ENCODE data around the gene BCL2. TPM values are rescaled to one million over a fixed set of nuclear protein-coding genes. Genes with fewer than 3 reads are reported as not detected.

BCL2 gene
- polyA plus RNA-seq, 4 donors = 23.3 to 28.8 (median 27.1) TPM

DNA sequence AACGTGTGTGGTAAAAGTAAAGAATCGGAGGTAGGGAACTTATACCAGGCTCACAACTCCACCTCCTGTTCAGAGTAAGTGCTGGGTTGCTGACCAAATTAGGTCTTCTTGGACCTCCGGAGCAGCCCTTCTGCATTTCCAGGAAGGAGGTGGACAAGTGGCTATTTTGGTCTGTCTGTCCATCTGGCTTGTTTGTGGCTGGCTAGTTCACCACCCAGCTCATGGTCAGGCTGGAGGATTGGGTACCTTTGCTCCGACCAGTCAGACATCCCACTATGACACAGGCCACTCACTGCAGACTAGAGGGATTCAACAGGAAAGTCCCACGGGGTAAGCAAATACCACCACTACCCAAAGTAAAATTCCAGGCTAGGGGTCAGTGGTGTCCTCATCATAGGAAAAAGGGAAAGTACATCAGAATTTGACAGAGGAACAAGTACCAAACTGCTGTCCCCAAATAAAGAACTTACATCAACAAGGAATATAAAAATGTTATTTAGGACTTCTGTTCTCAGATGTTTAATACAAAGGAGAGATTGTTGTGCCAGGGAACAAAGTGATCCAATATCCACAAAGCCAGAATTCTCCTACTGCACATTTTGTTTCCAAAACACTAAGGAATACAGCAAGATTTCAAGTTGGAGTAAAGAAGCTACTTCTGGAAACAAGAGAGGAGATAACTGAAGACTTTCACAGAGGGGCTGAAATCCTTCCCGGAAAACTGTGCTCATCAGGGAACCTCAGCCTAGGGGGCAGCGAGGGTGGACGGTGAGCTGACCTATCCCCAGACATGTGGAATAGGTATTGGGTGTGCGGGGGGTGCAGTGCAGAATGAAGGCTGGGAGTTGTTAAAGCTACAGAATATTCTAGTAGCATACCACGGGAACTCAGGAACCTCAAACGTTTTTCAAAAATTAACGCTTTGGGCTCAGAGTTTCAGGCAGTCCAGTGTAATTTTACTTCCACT is 56.9 kb downstream of the BCL2 start:
- no peak for DNase-seq (ENCODE audit: low read depth in 4 of 4, low spot score in 3 of 4)

GRCh38 chr18:63261029-63261428 is 58.5 kb downstream of the BCL2 start:
- DNase-seq (ENCODE audit: low read depth in 4 of 4, low spot score in 3 of 4) = no peak

DNA sequence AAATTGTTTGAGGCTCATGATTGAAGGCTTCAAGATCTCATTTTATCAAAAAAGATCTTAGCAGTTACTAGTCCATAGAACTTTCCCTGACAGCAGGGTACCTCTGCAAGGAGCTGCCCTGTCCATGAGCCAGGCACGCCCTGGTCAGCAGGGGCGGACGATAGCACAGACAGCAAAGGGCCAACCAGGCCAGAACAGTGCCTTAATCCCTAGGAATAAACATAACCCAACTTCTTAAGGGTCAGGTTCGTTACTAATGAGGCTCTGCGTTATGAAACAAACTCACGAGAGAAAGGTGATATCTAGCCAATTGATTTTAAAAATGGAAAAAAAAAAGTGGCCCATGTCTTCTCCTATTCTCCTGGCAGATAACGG is 59.2 kb downstream of the BCL2 start:
- DNase-seq (ENCODE audit: low read depth in 4 of 4, low spot score in 3 of 4) = no peak

DNA sequence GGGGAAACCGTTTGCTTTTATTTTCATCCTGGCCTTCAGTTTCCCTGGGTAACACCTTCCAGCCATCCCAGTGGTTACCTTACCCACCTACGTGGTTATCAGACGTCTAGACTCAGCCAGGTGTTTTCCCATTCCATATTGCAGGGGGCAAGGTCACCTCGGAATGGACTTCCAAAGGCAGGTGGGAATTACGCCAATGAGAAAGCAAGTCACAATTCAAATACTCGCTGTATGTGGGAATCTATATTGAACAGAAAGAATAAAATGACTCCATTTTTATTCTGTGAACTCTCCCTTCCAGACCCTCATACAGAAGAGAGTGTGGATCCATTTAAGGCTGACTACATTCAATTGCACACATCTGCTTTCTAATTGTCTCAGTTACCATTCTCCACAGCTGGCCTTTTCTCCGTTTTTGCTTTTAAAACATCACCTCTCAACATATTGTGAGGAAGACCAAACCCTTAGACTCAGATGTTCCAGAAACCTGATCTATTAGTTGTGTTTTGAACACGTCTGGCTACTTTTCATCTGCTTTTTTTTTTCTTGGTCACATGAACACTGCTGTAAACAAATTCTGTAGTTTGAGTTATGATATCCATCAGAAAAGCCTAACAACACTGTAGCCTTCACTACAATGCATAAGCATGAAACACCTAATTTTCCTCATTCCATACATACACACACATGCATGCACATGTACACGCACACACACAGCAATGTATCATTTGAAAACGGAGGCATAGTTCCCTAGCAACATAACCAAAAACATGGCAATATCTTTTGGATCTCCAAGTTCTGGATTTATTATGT is 59.8 kb downstream of the BCL2 start:
- no peak for DNase-seq (ENCODE audit: low read depth in 4 of 4, low spot score in 3 of 4)

GRCh38 chr18:63258749-63259566 is 60.6 kb downstream of the BCL2 start:
- DNase-seq (ENCODE audit: low read depth in 4 of 4, low spot score in 3 of 4) = no peak

DNA sequence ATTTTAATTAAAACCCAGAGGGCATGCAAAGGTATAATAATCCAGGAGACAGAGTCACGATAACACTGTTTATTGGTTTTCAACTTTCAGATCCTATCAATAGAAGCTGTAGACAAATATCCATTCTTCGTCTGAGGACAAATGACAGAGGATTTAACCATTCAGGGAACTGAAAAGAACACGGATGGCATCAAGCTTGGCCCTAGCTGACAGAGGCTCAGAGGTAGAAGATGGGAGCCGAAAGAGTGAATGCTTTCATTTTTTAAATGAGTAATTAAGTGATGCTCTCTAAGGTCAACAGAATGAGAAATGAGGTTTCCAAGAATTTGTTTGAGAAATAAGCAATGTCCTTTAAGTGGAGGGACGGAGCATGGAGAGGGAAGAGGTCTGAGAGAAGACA is 62.1 kb downstream of the BCL2 start:
- DNase-seq (ENCODE audit: low read depth in 4 of 4, low spot score in 3 of 4) = no peak

- DNase-seq (ENCODE audit: low read depth in 4 of 4, low spot score in 3 of 4) = no peak
Measured at GRCh38 chr18:63255435-63255834, 64.1 kb downstream of the BCL2 start.

DNA sequence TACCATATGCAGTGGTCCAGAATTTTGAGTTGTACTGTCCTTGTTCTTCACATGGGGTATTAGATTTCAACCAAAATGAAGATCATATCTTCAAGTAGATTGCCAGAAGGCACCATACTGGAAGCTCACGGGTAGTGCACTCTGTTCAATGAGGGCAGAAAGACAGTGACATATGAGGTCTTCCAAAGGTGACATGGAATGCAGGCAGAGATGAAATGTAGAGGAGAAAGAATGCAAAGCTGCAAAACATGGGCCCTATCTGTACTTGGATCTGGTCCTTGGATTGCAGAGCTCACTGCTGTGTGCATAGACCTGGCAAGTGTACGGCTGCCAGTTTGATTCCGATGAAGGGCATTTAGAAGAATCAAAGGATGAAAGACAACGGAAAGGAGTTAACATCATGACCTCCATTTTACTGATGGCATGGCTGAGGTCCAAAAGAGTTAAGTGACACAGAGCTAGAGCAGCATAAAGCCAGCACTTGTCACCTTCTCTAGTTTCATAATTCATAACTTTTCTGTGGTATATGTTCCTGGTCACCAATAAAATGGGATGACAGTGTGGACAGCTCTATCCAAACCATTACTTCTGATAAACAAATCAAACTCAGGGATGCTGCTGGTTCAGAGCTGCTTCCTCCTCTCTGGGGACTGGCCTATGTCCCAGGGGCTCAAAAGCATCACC is 64.7 kb downstream of the BCL2 start:
- no peak for DNase-seq (ENCODE audit: low read depth in 4 of 4, low spot score in 3 of 4)

DNA sequence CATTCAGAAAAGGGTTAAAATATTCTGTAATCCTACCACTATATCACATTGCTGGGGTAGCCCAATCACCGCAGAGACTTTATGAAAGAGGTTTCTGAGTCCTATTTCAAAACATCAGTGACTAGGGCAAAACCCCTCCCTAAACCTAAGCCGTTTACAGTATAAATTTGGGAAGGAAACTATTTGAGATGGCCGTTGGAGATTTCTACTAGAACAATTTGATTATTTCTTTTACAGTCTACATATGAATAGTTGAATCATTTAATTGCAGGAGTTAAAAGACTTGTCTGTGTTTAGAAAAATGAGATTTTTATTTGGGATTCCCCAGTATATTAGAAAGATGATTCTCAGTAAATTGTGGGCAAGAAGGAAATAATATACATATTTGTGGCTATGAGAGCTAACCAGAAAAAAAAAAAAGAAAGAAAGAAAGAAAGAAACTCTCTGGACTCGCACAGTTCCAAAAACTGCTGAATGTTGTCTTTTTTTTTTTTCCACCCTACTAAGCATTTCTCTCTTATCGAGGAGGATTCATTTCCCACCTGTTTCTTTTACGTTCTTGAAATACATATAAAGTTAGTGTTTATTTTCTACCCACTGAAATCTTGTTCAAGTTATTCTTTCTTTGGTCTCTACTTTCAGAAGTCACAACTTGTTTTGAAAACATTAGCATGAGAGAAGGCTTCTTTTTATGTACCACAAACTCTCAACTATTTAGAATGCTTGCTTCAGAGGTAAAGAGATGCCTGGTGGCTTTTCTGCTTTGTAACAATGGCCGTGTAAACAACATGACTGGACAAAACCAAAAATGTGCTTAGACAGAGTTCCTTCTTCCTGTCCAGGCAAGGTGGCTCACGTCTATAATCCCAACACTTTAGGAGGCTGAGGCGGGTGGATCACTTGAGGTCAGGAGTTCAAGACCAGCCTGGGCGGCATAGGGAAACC is 65.9 kb downstream of the BCL2 start:
- DNase-seq (ENCODE audit: low read depth in 4 of 4, low spot score in 3 of 4) = no peak

GRCh38 chr18:63253014-63253413 is 66.6 kb downstream of the BCL2 start:
- DNase-seq (ENCODE audit: low read depth in 4 of 4, low spot score in 3 of 4) = no peak

GRCh38 chr18:63249771-63250170 is 69.8 kb downstream of the BCL2 start:
- no peak for DNase-seq (ENCODE audit: low read depth in 4 of 4, low spot score in 3 of 4)

GRCh38 chr18:63247926-63248325 is 71.6 kb downstream of the BCL2 start:
- DNase-seq (ENCODE audit: low read depth in 4 of 4, low spot score in 3 of 4) = no peak

- no peak for DNase-seq (ENCODE audit: low read depth in 4 of 4, low spot score in 3 of 4)
Measured at GRCh38 chr18:63247506-63247905, 72.1 kb downstream of the BCL2 start.

GRCh38 chr18:63245600-63245999 is 74.0 kb downstream of the BCL2 start:
- no peak for DNase-seq (ENCODE audit: low read depth in 4 of 4, low spot score in 3 of 4)

- no peak for DNase-seq (ENCODE audit: low read depth in 4 of 4, low spot score in 3 of 4)
Measured at GRCh38 chr18:63244607-63245006, 75.0 kb downstream of the BCL2 start.

- DNase-seq (ENCODE audit: low read depth in 4 of 4, low spot score in 3 of 4) = no peak
Measured at GRCh38 chr18:63241760-63242159, 77.8 kb downstream of the BCL2 start.

DNA sequence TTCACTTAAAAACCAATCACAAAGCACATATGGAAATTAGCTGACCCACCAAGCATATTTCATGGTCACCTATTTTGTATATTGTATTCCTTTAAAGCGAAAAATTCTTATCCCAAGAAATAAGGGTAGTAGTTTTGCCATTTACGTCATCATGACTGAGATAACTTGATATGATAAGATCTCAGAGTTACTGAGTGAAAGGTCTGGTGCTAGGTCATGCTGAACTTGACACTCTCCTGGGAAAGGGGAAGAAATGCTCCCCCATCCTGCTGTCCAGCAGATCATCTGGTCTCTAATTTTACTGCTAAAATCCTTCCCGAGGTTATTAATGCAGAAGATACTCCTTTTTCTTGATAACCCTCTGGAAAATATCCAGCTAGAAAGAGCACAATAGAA is 78.3 kb downstream of the BCL2 start:
- no peak for DNase-seq (ENCODE audit: low read depth in 4 of 4, low spot score in 3 of 4)

DNA sequence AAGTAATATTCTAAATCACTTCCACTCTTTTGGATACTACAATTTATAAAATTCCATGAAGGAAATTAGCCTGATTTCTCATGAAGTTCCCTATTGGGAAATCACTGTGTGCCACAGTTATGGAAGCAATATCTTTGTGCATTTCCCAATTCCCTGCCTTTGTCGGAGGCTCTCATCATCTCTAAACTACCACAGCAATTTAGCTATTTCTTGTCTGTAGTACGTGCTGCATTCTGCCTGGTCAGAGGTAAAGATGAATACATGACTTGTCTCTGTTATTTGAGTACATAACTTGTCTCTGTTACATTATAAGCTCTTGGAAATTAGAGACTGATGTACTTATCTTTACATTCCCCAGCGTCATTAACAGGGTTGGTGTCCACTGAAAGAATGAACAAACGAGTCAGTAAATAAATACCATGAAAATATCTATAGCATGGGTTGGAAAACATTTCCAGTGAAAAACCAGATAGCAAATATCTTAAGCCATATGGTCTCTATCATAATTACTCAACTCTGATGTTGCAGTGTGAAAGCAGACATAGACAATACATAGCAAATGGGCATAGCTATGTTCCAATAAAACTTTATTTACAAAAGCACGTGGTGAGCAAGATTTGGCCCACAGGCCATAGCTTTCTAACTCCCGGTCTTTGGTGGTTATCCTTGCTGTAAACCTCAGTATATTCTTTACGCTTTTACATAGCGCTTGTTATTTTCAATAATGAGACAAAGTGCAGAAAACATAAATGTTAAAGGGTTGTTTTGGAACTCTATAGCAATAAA is 78.8 kb downstream of the BCL2 start:
- DNase-seq (ENCODE audit: low read depth in 4 of 4, low spot score in 3 of 4) = no peak

All from right renal pelvis (tissue), 4 donors.